GM12873 (cell line): ENCODE results near the gene MYO5A.

Experiments
- CTCF ChIP-seq: IDR thresholded peaks from 2 replicates; pipeline ENCODE4 v1.5.1; 2012; ENCODE audit warnings: low read depth, mild to moderate bottlenecking, moderate library complexity, low read length, control low read depth; ENCODE audit not compliant: insufficient read depth; ENCODE audit errors: missing control alignments

Gene MYO5A

GRCh38 chr15:52527911-52528563 is 643 bp downstream of the MYO5A start:
- TF ChIP-seq CTCF: no peak

- no peak for TF ChIP-seq CTCF
These were observed 1.3 kb downstream of the MYO5A start for GRCh38 chr15:52527196-52527910.

GRCh38 chr15:52524223-52525136 is 4.2 kb downstream of the MYO5A start:
- no peak for TF ChIP-seq CTCF

- no peak for TF ChIP-seq CTCF
These were observed 5.0 kb downstream of the MYO5A start for GRCh38 chr15:52523647-52524046.

- TF ChIP-seq CTCF: no peak
These were observed 5.5 kb downstream of the MYO5A start for GRCh38 chr15:52523192-52523591.

- no peak for TF ChIP-seq CTCF
These were observed 7.0 kb downstream of the MYO5A start for GRCh38 chr15:52521682-52522081.

- TF ChIP-seq CTCF: no peak
These were observed 8.3 kb downstream of the MYO5A start for GRCh38 chr15:52520421-52520820.
